Pancreas (tissue), 10 donors: ENCODE results near the gene TMEM200B. TPM values are rescaled to one million over a fixed set of nuclear protein-coding genes. Genes with fewer than 3 reads are reported as not detected.
A peak's percentile ranks its signal among the peaks of the same experiment; 100 is the strongest.
"Not testable (repeated sequence)": the region's sequence is repeated elsewhere in the genome, so short reads cannot be mapped to it uniquely, and the experiment has no call there.

Source experiments
- ATAC-seq, 4 donors: fragments of 200-7000 bp; cut with Tn5 transposase; one replicate each; pipeline versions ENCODE4 v1.8.0 to v1.9.1; 2020; ENCODE audit warnings: mild to moderate bottlenecking in 4 of 4, moderate library complexity in 4 of 4
- DNase-seq, 6 donors: peaks; one replicate each; pipeline ENCODE4 v3.0.0-alpha.2; 2020
- FAIRE-seq: peaks from 2 replicates; lab custom pipeline; 2012; peaks lifted over from hg19 to GRCh38; lab: Jason Lieb, UNC
- H3K27ac ChIP-seq, 4 donors: fragments of 200-600 bp; sonication (generic); 1 replicate in 3 of 4; 2 replicates in 1 of 4; pipeline versions ENCODE4 v1.5.0 to v1.8.0; 2020
- H3K27me3 ChIP-seq, 4 donors: fragments of 200-600 bp; one replicate each; pipeline ENCODE4 v1.8.0; 2021
- H3K36me3 ChIP-seq, 3 donors: fragments of 200-600 bp; sonication (generic) in 1 of 3; one replicate each; pipeline versions ENCODE4 v1.5.0 to v1.8.0; 2020 to 2021
- H3K4me1 ChIP-seq, 3 donors: fragments of 200-600 bp; one replicate each; pipeline ENCODE4 v1.8.0; 2021
- H3K4me3 ChIP-seq, 4 donors: fragments of 200-600 bp; sonication (generic) in 2 of 4; one replicate each; pipeline versions ENCODE4 v1.5.0 to v1.8.0; 2020 to 2021
- H3K9me3 ChIP-seq, 4 donors: fragments of 200-600 bp; one replicate each; pipeline ENCODE4 v1.8.0; 2021
- WGBS, 2 donors: extraction: QIAGEN DNeasy Blood & Tissue Kit; methylation state at CpG; one replicate each; pipeline ENCODE4 v1.1.7; 2013; 5-methylcytosine and 5-hydroxymethylcytosine counted together
- intact Hi-C, 3 donors: fragments of 100-400 bp; cut with DNase I; formaldehyde crosslinking; loops; one replicate each; pipeline versions ENCODE4 v1.11.1 to v1.14.2; 2022
- polyA plus RNA-seq, 2 donors: library from polyadenylated mRNA; stranded (reverse); fragments of 200-250 nt; gene quantifications; one replicate each; pipeline ENCODE4 v1.2.3, GENCODE V29; 2013
- total RNA-seq, 6 donors: library from RNA; stranded (reverse); fragmentation: NEBNext Ultra II Directional in 4 of 6; extraction: Animal tissue kit (Norgen Biotek cat#: 25700) in 4 of 6; gene quantifications; one replicate each; pipeline versions ENCODE4 v1.2.1 to v1.2.4, GENCODE V29; 2021 to 2023
- TF ChIP-seq, protein P1 (sequence below), 4 donors: fragments of 200-600 bp; sonication (generic) in 3 of 4; IDR thresholded peaks; one replicate each; pipeline versions ENCODE4 v1.5.0 to v1.8.0; 2021; ENCODE audit warnings: antibody characterized with exemption in 4 of 4
- donor health status: healthy with polysubstance abuse.
- donor health status: DM: no; HTN: no; CAD: no; lungs with moderate emphysema.
- donor health status: DM: no; HTN: no; CAD: no.
- donor health status: control.
- donor health status: control.
- donor health status: Bipolar disorder and iron deficiency.
- donor health status: DM: yes; HTN: yes; CAD: no.
- donor health status: DM: no; HTN: no; CAD: no.
- donor health status: DM: no; HTN: no; CAD: no.
- donor health status: DM: yes; HTN: yes; CAD: no.

TMEM200B gene
- total and polyA plus RNA-seq, 8 donors, result 0.23 to 1.3 (median 0.73) TPM

DNA sequence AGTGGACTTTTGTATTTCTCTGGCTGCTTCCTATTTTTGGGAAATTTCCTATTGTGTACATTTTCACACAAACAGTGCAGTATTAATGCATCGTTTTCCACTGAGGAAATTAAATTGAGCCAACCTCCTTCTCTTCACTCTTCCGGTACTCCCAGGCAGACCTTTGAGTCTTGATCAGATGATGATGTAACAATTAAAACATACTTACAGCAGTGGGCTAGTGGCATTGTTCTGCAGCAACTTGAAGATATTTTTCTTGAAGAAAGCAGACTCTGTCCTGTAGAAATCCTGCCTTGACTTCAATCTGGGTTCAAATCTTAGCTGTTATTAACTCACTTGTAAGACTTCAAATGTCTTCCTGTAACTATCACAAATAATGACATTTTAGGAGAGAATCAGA lies 19.0 kb upstream of the TMEM200B start:
- WGBS, 2 donors, result 91 to 96% methylated on average over 2 of the region's 2 CpGs

DNA sequence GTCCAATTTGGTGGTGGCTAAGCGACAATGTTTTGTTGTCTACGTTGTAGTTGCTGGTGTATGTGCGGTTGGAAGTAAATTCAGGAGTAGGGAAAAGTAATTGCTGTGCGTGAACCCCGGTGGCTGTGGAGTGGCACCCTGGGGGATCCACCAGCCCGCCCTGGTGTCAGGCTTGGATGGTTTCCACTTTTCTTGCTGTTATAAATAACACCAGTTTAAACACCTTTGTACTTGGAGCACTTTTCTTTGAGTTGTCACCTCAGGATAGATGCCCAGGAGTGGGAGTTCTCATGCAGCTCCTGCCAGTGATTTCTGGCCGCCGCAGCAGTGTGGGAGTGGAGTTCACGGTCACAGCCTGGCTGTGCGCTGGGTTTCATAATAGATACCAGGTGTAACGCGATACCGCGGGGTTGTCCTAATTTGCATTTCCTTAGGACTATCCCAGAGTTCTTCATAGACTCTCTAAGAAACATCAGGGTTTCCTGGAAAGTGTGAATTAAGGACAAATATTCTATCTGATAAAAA lies 12.8 kb upstream of the TMEM200B start:
- no peak overlapping the region for H3K4me3 ChIP-seq
- no peak overlapping the region for H3K27ac ChIP-seq
- no peak for FAIRE-seq
- WGBS, 2 donors, result 20% methylated on average over 14 of the region's 14 CpGs
- no peaks in the 10 kb centered on the region for H3K27me3 ChIP-seq
- no peaks in the 10 kb centered on the region for H3K4me1 ChIP-seq
- TF ChIP-seq, protein P1, sequence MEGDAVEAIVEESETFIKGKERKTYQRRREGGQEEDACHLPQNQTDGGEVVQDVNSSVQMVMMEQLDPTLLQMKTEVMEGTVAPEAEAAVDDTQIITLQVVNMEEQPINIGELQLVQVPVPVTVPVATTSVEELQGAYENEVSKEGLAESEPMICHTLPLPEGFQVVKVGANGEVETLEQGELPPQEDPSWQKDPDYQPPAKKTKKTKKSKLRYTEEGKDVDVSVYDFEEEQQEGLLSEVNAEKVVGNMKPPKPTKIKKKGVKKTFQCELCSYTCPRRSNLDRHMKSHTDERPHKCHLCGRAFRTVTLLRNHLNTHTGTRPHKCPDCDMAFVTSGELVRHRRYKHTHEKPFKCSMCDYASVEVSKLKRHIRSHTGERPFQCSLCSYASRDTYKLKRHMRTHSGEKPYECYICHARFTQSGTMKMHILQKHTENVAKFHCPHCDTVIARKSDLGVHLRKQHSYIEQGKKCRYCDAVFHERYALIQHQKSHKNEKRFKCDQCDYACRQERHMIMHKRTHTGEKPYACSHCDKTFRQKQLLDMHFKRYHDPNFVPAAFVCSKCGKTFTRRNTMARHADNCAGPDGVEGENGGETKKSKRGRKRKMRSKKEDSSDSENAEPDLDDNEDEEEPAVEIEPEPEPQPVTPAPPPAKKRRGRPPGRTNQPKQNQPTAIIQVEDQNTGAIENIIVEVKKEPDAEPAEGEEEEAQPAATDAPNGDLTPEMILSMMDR (IDR thresholded peaks at IDR 0.05), result no peak
- peak; percentile 75 to 92 (median 90) for ATAC-seq
- DNase-seq, result peak in 5 of 6 donors; percentile 58 to 69 (median 66)
- intact Hi-C loops, result no loop called here
- no peaks in the 10 kb centered on the region for H3K36me3 ChIP-seq
- H3K9me3 ChIP-seq, result no peaks in the 10 kb centered on the region

More for the DNA sequence above, 19.0 kb upstream of the TMEM200B start:
- DNase-seq (no peak), ATAC-seq (no peak), FAIRE-seq (no peak)
- H3K27ac ChIP-seq, result no peak overlapping the region
- H3K27me3 ChIP-seq, result no peaks in the 10 kb centered on the region
- intact Hi-C loops, result no loop called here
- no peaks in the 10 kb centered on the region for H3K9me3 ChIP-seq
- peaks cover 0 to 4% (median under 1%) of the 10 kb centered on the region in 3 donors for H3K36me3 ChIP-seq
- no peak overlapping the region for H3K4me3 ChIP-seq
- TF ChIP-seq, protein P1 (IDR thresholded peaks at IDR 0.05), result no peak
- peaks cover 0 to 2% (median 0%) of the 10 kb centered on the region in 3 donors for H3K4me1 ChIP-seq

DNA sequence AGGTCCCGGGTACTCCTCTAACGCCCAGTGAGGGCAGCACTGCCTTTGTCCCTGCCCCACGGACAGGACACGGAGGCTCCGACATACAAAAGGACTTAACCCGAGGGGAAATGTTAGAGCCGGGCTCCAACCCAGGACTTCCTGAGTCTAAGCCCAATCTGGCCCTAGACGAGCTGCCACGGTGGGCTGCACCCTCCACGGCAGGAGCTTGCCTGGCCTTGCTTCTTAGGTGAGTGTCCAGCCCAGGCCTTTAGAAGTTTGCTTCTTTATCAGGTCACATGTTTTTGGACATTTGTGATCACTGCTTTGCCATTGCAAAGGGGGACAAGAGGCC lies 11.0 kb upstream of the TMEM200B start:
- no peaks in the 10 kb centered on the region for H3K36me3 ChIP-seq
- DNase-seq (no peak), FAIRE-seq (no peak), ATAC-seq (no peak)
- TF ChIP-seq, protein P1 (IDR thresholded peaks at IDR 0.05), result no peak
- 79 to 87% methylated on average over 10 of the region's 10 CpGs for WGBS, 2 donors
- H3K4me1 ChIP-seq, result no peaks in the 10 kb centered on the region
- H3K27ac ChIP-seq, result no peak overlapping the region
- no peaks in the 10 kb centered on the region for H3K27me3 ChIP-seq
- intact Hi-C loops, result no loop called here
- no peak overlapping the region for H3K4me3 ChIP-seq
- no peaks in the 10 kb centered on the region for H3K9me3 ChIP-seq

DNA sequence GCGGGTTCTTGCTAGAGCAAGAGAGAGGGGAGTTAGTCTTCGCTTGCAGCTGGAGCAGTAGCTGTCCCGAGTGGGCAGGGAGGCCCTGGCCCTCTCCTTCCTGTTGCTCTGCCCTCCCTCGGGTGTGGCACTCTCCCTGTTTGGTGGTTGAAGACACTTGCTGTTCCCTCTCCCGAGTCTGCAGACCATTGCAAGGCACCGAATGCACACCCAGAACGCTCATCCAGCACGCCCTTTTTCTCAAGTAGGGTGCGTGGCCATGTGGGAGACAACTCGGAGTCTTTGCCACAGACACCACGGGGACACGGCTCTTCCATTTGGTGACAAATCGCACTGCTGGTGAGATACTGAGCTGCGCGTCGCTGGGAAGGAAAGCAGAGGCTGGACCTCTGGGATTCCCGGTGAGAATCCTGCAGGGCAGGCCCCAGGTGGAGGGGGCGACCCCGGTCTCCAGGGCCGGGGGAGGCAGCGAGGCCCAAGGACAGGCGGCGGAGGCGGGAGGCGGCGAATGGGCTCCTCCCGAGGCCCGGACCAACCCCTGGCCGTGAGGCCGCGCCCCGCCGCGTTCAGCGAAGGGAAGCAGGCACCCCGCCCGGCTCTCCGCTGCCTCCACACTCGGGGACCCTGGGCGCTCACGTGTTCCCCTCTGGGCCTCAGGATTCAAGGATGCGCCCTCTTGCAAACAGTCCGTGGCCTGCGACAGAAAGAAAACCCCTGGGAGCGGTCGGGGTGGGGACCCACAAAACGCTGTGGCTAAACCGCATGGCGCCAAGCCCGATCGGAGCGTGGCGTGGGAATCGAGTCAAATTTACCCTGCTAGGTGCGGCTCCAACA lies 10.4 kb upstream of the TMEM200B start:
- no peak overlapping the region for H3K27ac ChIP-seq
- H3K9me3 ChIP-seq, result no peaks in the 10 kb centered on the region
- H3K27me3 ChIP-seq, result no peaks in the 10 kb centered on the region
- no peaks in the 10 kb centered on the region for H3K4me1 ChIP-seq
- no peaks in the 10 kb centered on the region for H3K36me3 ChIP-seq
- H3K4me3 ChIP-seq, result no peak overlapping the region
- FAIRE-seq (no peak), DNase-seq (peak in 1 of 6 donors; percentile 60), ATAC-seq (no peak)
- intact Hi-C loops, result no loop called here
- TF ChIP-seq, protein P1 (IDR thresholded peaks at IDR 0.05), result no peak
- 73 to 77% methylated on average over 55 of the region's 55 CpGs for WGBS, 2 donors

DNA sequence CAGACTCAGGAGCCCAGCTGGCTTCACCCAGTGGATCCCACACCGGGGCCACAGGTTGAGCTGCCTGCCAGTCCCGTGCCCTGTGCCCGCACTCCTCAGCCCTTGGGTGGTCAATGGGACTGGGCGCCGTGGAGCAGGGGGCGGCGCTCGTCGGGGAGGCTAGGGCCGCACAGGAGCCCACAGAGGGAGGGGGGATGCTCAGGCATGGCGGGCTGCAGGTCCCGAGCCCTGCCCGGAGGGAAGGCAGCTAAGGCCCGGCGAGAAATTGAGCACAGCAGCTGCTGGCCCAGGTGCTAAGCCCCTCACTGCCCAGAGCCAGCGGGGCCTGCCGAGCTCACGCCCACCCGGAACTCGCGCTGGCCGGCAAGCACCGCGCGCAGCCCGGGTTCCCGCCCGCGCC lies 7.4 kb upstream of the TMEM200B start:
- FAIRE-seq, H3K27me3 ChIP-seq, intact Hi-C loops, H3K27ac ChIP-seq, DNase-seq, H3K4me3 ChIP-seq, H3K4me1 ChIP-seq, ATAC-seq, H3K36me3 ChIP-seq, H3K9me3 ChIP-seq: not testable (repeated sequence)
- 93 to 98% methylated on average over 13 to 29 of the region's 29 CpGs for WGBS, 2 donors
